Dermis microvascular lymphatic vessel endothelial cell (primary cell): Measurements from ENCODE around the gene FFAR1. TPM values are rescaled to one million over a fixed set of nuclear protein-coding genes. Genes with fewer than 3 reads are reported as not detected.

Source experiments
- DNase-seq, 2 donors: peaks; one replicate each; pipeline versions ENCODE4 v3.0.0 to v3.0.0-alpha.2; 2010; ENCODE audit warnings: low read depth in 2 of 2
- total RNA-seq: library from RNA; depleted of rRNA; stranded (reverse); fragments of >200 nt; gene quantifications from 2 replicates; pipeline ENCODE4 v1.2.1, GENCODE V29; 2014

FFAR1 gene
- total RNA-seq, 1 donor from 2014 or later = not detected

DNA sequence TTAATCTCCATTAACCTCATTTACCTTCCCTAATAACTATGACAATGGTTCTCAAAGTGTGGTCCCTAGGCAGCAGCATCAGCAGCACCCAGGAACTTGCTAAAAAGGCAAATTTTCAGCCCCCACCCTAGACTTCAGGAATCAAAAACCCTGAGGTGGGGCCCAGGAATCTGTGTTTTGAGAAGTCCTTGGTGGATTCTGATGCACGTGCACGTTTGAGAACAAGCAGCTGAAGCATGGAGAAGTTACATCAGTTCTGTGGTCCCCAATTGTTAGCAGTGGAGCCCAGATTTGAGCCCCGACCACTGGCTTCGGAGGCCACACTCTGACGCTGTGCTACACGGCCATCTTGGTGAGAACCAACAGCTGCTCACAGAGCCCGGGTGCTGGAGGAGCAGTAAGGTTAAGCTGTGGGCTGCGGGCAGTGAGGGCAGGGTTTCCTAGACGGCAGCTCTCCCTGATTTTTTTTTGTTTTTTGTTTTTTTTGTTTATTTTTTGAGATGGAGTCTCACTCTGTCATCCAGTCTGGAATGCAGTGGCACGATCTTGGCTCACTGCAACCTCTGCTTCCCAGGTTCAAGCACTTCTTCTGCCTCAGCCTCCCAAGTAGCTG, 32.7 kb upstream of the FFAR1 start:
- no peak for DNase-seq

DNA sequence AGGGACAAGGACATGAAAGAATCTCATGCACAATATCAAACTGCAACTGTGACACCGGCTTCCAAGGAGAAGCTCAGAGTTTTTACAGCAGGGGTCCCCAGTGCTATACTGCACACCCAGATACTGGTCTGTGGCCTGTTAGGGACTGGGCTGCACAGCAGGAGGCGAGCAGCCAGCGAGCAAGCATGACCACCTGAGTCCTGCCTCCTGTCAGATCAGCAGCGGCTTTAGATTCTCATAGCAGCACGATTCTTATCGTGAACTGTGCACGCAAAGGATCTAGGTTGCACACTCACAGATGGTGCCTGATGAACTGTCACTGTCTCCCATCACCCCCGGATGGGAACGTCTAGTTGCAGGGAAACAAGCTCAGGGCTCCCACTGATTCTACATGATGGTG, 31.8 kb upstream of the FFAR1 start:
- DNase-seq = no peak

DNA sequence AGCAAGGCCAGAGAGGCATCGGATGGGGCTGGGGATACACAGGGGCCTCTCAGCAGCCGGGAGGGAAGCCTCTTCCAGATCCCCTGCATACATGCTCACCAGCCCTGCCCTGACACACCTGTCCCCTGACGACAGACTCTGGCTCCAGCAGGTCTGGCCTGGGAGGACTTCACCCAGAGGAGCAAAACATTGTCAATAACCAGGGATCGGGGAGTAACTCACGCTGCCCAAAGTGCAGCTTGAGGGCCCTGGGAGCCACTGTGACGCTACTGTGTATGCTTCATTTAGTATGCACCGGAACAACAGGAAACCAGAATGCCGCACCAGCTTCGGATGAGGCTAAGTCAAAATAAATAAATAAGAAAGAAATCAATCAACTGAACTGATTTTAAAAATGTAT, 31.1 kb upstream of the FFAR1 start:
- no peak for DNase-seq

DNA sequence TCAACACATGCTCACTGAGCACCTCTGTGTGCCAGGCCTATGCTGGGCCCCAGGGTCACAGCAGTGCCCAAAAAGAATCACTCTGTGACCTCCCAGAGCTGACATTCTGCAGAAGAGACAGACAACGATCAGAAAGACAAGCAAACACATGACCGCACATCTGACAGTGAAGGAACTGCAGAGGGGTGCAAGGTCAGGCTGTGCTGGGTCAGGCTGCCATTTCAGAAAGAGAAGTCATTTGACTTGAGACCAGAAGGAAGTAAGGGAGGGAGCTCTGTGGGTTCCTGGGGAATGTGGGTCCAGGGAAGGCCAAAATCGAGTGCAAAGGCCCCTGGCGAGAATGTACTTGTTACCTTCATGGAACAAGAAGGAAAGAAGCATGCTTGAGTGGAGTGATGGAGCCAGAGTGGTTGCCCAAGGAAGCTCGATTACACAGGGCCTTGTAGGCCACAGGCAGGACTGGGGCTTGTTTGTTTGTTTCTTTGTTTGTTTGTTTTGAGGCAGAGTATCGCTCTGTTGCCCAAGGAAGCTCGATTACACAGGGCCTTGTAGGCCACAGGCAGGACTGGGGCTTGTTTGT, 30.1 kb upstream of the FFAR1 start:
- DNase-seq = no peak

DNA sequence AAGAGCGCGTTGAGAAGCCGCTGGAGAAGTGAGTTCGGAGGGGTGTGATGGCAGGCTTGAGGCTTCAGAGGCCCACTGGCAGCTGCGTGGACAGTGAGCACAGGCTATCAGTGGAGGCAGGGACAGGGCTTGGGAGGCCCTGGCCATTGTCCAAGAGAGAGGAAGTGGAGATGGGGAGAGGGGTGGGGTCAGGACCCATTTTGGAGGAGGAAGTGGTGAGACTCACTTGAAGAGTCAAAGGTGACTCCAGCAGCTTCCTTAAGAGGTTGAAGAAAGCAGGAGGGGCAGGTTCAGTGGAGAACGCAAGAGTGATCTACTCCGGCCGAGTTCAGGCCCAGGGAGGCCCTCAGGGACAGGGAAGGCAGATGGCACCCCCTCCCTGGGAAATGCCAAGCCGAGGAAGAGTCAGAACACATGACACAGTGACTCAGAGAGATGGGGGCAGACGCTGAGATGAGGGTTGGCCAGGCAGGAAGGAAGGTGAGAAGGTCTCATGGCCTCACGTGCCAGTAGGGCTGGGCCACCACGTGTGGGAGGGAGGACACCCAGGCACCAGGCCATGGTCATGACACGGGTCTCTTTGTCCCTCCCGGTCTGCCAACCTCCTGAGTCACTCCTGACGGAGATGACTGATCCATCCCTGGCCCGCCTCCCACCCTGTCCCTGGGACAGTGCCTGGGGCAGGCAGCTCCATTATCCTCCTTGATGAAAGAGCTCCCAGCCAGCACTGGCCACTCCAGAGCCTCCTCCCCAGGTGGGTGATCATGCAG, 28.8 kb upstream of the FFAR1 start:
- DNase-seq = peak; percentile 90 to 98

GRCh38 chr19:35320065-35320713, 27.5 kb upstream of the FFAR1 start:
- DNase-seq = no peak

- DNase-seq = no peak
Measured at GRCh38 chr19:35321291-35321690, 26.4 kb upstream of the FFAR1 start.

DNA sequence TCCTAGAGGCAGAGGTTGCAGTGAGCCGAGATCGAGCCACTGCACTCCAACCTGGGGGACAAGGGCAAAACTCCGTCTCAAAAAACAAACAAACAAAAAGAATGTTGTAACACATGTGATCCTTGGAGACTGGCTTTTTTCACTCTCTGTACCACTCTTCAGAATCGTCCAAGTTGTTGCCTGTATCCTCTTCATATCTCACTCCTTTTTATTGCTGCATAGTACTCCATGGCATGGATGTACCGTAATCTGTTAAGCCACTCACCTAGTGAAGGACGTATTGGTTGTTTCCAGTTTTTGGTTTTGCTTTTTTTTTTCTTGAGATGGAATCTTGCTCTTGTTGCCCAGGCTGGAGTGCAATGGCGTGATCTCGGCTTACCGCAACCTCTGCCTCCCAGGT, 25.7 kb upstream of the FFAR1 start:
- no peak for DNase-seq

DNA sequence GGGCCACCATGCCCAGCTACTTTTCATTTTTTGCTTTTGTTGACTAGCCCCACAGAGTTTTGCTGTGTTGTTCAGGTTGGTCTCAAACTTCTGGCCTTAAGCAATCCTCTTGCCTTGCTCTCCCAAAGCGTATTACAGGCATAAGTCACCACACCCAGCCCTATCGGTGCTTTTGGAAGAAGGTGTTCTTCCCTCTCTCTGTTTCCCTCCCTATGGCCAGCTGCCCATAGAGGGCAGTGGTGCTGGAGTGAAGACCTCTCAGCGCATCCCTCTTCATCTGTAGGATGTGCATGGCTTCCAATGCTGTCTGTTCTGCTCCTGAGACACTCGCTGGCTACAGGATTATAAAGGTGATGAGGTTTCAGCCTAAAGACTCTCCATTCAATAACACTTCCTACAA, 20.1 kb upstream of the FFAR1 start:
- DNase-seq = no peak

GRCh38 chr19:35328851-35329285, 18.8 kb upstream of the FFAR1 start, which contains the start of gene CD22:
Gene CD22, plus strand, starts transcription at chr19:35329187. Its CDS starts 2,854 bp downstream, at chr19:35332041.
- DNase-seq = no peak

DNA sequence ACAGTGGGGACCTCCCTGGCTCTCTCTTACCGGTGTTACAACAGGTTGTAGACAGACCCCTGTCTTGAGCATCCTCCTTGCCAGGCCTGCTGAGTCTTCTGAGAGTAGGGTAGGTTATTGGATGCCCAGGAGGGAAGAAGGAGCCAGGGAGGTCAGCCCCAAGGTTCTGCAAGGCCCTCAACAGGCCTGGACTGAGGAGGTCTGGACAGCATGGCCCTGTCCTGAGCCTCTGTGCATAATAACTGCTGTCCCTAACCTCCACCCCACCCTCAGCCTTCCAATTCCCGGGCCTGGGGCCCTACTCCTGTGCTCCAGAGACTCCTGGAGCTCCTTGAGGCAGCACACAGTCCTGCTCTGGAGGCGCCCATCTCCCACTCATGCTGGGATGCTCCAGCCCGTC, 18.4 kb upstream of the FFAR1 start:
- no peak for DNase-seq

- DNase-seq = no peak
Measured at GRCh38 chr19:35330475-35330874, 17.2 kb upstream of the FFAR1 start.

GRCh38 chr19:35331551-35332214, 16.0 kb upstream of the FFAR1 start:
- no peak for DNase-seq

GRCh38 chr19:35332817-35333216, 14.9 kb upstream of the FFAR1 start:
- peak in 1 of 2 donors; percentile 16 for DNase-seq

DNA sequence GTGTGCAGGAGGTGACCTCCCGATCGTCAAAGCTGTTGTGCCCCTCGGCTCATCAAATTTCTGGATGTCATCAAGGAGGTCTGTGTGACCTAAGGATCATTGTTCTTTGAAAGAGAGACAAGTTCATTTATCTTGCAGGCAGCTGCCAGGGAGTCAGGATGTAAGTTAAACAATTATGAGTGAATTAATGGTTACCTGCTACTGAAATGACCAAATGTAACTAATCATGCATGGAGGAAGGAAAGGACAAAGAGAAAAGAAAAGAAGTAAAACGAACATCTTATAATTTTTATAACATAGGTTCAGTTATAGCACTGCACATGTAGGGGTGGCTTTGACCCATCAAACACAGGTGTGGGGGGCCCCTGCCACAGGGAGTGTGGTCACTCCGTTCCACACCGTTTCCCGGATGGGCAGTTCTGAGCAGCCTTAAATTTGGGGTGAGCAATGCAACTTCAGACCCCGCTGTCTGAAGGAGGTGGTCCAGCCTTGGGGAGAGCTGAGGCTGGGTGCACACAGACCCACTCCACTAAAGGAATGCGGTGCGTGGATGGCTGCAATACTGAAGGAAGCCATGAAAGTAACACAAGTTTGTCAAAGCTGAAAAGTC, 13.5 kb upstream of the FFAR1 start:
- no peak for DNase-seq

DNA sequence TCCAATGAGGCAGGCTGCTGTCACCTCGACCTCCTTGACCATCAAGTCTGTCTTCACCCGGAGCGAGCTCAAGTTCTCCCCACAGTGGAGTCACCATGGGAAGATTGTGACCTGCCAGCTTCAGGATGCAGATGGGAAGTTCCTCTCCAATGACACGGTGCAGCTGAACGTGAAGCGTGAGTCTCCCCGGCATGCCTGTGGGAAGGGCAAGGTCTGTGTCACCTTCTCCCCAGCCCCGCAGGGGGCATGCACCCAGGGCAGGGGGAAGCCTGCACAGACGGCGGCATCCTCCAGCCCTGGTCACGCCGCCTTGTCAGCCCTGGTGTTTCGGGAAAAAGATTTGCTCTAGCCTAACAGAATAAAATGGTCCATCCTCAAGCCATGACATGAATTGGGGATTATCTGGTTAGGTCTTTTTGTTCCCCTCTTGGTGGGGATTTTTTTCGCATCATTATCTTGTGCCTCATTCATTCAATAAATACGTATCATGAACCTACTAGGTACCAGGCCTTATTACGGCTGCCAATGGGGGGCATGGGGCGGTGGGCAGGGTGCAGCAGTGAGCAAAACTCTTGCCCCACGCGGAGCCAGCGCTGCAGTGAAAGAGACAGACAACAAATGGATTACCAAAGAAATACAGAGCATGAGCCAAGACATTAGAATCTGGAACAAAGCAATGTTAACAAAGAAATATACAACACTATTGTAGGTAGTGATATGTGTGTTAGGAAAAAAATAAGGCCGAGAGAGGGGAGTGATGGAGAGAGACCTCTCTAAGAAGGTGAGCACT, 11.3 kb upstream of the FFAR1 start:
- no peak for DNase-seq

DNA sequence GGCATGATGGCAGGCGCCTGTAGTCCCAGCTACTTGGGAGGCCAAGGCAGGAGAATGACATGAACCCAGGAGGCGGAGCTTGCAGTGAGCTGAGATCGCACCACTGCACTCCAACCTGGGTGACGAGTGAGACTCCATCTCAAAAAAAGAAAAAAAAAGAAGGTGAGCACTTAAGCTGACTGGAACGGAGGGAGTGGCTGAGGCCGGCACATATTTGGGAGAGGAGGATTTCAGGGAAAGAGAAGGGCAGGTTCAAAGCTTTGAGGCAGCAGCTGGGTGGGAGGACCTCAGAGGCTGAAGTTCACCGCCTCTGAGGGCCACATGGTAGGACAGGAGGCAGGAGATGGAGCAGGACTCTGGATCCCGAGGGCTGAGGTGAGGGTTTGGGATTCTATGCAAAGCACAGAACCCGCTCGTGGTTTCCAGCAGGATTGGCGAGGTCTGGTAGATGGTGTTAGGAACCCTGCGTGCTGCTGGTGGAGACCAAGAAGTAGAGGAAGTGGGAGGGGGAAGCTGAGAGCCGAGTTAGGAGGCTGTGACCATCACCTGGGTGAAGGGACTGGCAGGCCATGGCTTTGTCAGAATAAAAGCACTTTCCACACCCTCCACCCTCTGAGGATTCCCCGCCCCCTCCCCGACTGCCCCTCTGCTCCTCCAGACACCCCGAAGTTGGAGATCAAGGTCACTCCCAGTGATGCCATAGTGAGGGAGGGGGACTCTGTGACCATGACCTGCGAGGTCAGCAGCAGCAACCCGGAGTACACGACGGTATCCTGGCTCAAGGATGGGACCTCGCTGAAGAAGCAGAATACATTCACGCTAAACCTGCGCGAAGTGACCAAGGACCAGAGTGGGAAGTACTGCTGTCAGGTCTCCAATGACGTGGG, 10.4 kb upstream of the FFAR1 start:
- no peak for DNase-seq

- DNase-seq = no peak
Measured at GRCh38 chr19:35337984-35338296, 9.8 kb upstream of the FFAR1 start.

DNA sequence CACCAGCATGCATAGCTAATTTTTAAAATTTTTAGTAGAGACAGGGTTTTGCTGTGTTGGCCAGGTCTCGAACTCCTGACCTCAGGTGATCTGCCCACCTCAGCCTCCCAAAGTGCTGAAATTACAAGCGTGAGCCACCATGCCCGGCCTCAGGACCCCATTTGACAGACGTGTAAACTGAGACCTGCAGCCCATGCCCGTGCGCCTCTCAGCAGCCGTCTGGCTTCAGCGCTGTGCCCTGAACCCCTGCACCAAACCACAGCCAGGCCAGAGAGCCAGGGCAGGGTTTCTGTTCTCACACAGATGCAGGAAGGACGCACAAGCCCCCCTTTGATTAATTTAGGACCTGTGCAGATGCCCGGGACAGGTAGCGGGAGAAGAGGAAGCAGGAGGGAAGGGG, 7.3 kb upstream of the FFAR1 start:
- no peak for DNase-seq

DNA sequence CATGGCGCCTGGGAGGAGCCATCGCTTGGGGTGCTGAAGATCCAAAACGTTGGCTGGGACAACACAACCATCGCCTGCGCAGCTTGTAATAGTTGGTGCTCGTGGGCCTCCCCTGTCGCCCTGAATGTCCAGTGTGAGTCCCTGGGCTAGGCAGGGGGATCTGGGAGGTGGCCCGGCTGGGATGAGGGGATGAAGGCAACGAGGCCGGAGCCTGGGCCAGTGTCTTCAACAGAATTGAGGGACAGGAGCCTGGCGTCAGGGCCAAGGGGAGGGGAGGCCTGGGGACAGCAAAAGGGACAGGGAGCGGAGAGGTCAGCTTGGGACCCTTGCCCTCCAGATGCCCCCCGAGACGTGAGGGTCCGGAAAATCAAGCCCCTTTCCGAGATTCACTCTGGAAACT, 6.7 kb upstream of the FFAR1 start:
- DNase-seq = no peak
